ENCODE measurements around the gene NUP62. TPM values are rescaled to one million over a fixed set of nuclear protein-coding genes. Genes with fewer than 3 reads are reported as not detected.

The NUP62 gene
- total and polyA plus RNA-seq, 2 of the 8 experiments (the other 6 are each of a cell fraction or from before 2014, with no cell fraction given), result 50.0 to 107 TPM

GRCh38 chr19:49877020-49877878 lies 52.1 kb downstream of the NUP62 start, which contains the start of the genes AKT1S1 and TBC1D17:
Gene AKT1S1, minus strand, starts transcription at chr19:49877355. Its CDS starts 4,060 bp downstream, at chr19:49873295.
Gene TBC1D17, plus strand, starts transcription at chr19:49877702. Its CDS starts 22 bp downstream, at chr19:49877724.
- peak within 1 kb of the TSS; percentile 86; the same call in 1 of the 2 replicates for H2AK5ac ChIP-seq (ENCODE audit: low read depth, low read length)
- peak within 1 kb of the TSS; percentile 97 for H4K5ac ChIP-seq (ENCODE audit: insufficient read length, low read depth, low read length)
- H3K79me2 ChIP-seq (ENCODE audit: control insufficient read depth in 1 of 2, insufficient read depth in 2 of 2, low read length in 2 of 2), result peaks cover 0 to 30% of the 10 kb centered on the region in 2 experiments; a peak in 2 of 4 replicates
- WGBS, 2 experiments (ENCODE audit: extremely low coverage in 1 of 2, insufficient coverage in 1 of 2, insufficient read length in 1 of 2, insufficient replicate concordance in 2 of 2, low coverage in 1 of 2, low lambda C conversion rate in 2 of 2, missing lambda C conversion rate in 1 of 2), result 1% methylated on average over 58 of the region's 61 CpGs; no CpG with 5 or more reads in 1 of the 2 experiments
- H4K8ac ChIP-seq (ENCODE audit: extremely low read depth, insufficient read depth, low read length), result peak within 1 kb of the TSS; percentile 99
- peaks cover 16% of the 10 kb centered on the region for H3K23me2 ChIP-seq (ENCODE audit: low read depth, low read length)
- POLR2A ChIA-PET (ENCODE audit: partially characterized antibody), result interaction anchor here (0.8 to 6.2 kb wide), 19 partner anchors 11 to 378 kb away, joined by 3 to 76 read pairs (median 6); partner anchors contain the start of genes ATF5, CPT1C, MED25 and NUP62
- peak within 1 kb of the TSS; percentile 97; the same call in 1 of the 2 replicates for H2BK15ac ChIP-seq (ENCODE audit: low read length)
- peak within 1 kb of the TSS; percentile 99 for H3K18ac ChIP-seq (ENCODE audit: extremely low read depth, low read length)
- H4K20me1 ChIP-seq (replicated peaks in 1 of 2; ENCODE audit: control insufficient read depth in 1 of 2, insufficient read depth in 2 of 2, low read length in 2 of 2), result peaks cover 7 to 9% of the 10 kb centered on the region in 2 experiments
- H4K91ac ChIP-seq (replicated peaks; ENCODE audit: insufficient read length, low read length), result peak within 1 kb of the TSS; percentile 97
- H2BK5ac ChIP-seq (ENCODE audit: low read depth, low read length), result peak within 1 kb of the TSS; percentile 100
- peak within 1 kb of the TSS; percentile 44 for H2BK120ac ChIP-seq (replicated peaks; ENCODE audit: low read depth, low read length)
- H3K23ac ChIP-seq (ENCODE audit: insufficient read length), result no peak within 1 kb of the TSS
- H3K27ac ChIP-seq (ENCODE audit: low read depth, low read length), result peak within 1 kb of the TSS; percentile 99
- peak; percentile 94 for FAIRE-seq
- peak within 1 kb of the TSS; percentile 90 to 95 (median 92) for H3K4me3 ChIP-seq (ENCODE audit: extremely low read depth in 1 of 4, insufficient read depth in 2 of 4, low read depth in 3 of 4, low read length in 4 of 4)
- H3K14ac ChIP-seq (ENCODE audit: insufficient read length), result no peak within 1 kb of the TSS
- H3K4ac ChIP-seq (replicated peaks; ENCODE audit: insufficient read length, low read depth, low read length), result peak within 1 kb of the TSS; percentile 89
- peak within 1 kb of the TSS; percentile 99 for H2BK12ac ChIP-seq (ENCODE audit: low read depth, low read length)
- 0 out of 2 replicates have a peak within 1 kb of the TSS, but pooled peaks have one; percentile 87 for H2BK20ac ChIP-seq (ENCODE audit: low read length)
- peak within 1 kb of the TSS; percentile 90 to 92 for H3K4me2 ChIP-seq (ENCODE audit: insufficient read depth in 1 of 2, low read depth in 2 of 2, low read length in 2 of 2)
- CTCF ChIA-PET (ENCODE audit: partially characterized antibody), result interaction anchor here (0.6 kb wide), 1 partner anchor 13 kb away, joined by 3 read pairs; no protein-coding TSS in a partner anchor
- H3K9ac ChIP-seq (replicated peaks in 1 of 4; ENCODE audit: extremely low read depth in 1 of 4, low read depth in 3 of 4, low read length in 3 of 4), result peak within 1 kb of the TSS; percentile 94 to 99 (median 98)
- peak within 1 kb of the TSS; percentile 98 for H2AFZ ChIP-seq (ENCODE audit: low read length)
- peaks cover 6 to 29% (median 23%) of the 10 kb centered on the region in 4 experiments for H3K36me3 ChIP-seq (ENCODE audit: control insufficient read depth in 2 of 4, insufficient read depth in 4 of 4, low read length in 3 of 4)
- peaks cover 0 to 13% (median 7%) of the 10 kb centered on the region in 4 experiments; a peak in 6 of 7 replicates for H3K4me1 ChIP-seq (replicated peaks in 1 of 4; ENCODE audit: control insufficient read depth in 3 of 4, insufficient read depth in 4 of 4, low read length in 3 of 4)
- H3K56ac ChIP-seq (replicated peaks; ENCODE audit: insufficient read length, low read depth, low read length), result peak within 1 kb of the TSS; percentile 93
- H3K27me3 ChIP-seq (replicated peaks in 1 of 4; ENCODE audit: control insufficient read depth in 3 of 4, extremely low read depth in 1 of 4, insufficient read depth in 3 of 4, low read length in 3 of 4), result no peaks in the 10 kb centered on the region
- H3K79me1 ChIP-seq (ENCODE audit: low read depth, low read length), result peaks cover 16% of the 10 kb centered on the region
- peak; percentile 96 to 100 for DNase-seq (ENCODE audit: low read depth in 1 of 2, low spot score in 2 of 2)
- H3K9me3 ChIP-seq (ENCODE audit: insufficient read depth in 2 of 2, low read depth in 1 of 2, low read length in 1 of 2), result no peaks in the 10 kb centered on the region
- TF ChIP-seq EP300 (IDR thresholded peaks at IDR 0.05; ENCODE audit: borderline replicate concordance in 1 of 2, low read depth in 2 of 2, low read length in 2 of 2) (peak in 1 of 2 experiments; percentile 100; a peak in 2 of 3 replicates), KDM5A (IDR thresholded peaks at IDR 0.05; ENCODE audit: low read length) (peak; percentile 71; the same call in 1 of the 2 replicates), RAD21 (IDR thresholded peaks at IDR 0.05 in 1 of 2, conservative IDR thresholded peaks at IDR 0.05 in 1 of 2; ENCODE audit: low read depth in 2 of 2, low read length in 2 of 2) (no peak), TCF12 (IDR thresholded peaks at IDR 0.05; ENCODE audit: low read depth, low read length) (0 out of 2 replicates have a peak, but pooled peaks have one; percentile 12), POLR2A (IDR thresholded peaks at IDR 0.05; ENCODE audit: control extremely low read depth in 1 of 2, low read depth in 2 of 2, low read length in 2 of 2) (peak; percentile 83 to 90), SIRT6 (IDR thresholded peaks at IDR 0.05; ENCODE audit: low read length) (no peak), CBX8 (IDR thresholded peaks at IDR 0.05; ENCODE audit: borderline replicate concordance, low read depth, low read length) (no peak), KDM1A (IDR thresholded peaks at IDR 0.05; ENCODE audit: borderline replicate concordance, low read length) (no peak), SIN3A (conservative IDR thresholded peaks at IDR 0.05 in 1 of 2, IDR thresholded peaks at IDR 0.05 in 1 of 2; ENCODE audit: low read depth in 1 of 2, low read length in 2 of 2) (peak; percentile 21 to 79; a peak in 2 of 4 replicates), SRF (IDR thresholded peaks at IDR 0.05; ENCODE audit: low read depth, low read length) (no peak)

All from H1 (cell line).